Uterus (tissue), 4 donors: ENCODE measurements around the gene ITSN1. TPM values are rescaled to one million over a fixed set of nuclear protein-coding genes. Genes with fewer than 3 reads are reported as not detected.
A peak's percentile ranks its signal among the peaks of the same experiment; 100 is the strongest.

Source experiments
- DNase-seq, 2 donors: peaks; one replicate each; pipeline ENCODE4 v3.0.0-alpha.2; 2019 to 2020
- H3K27ac ChIP-seq, 2 donors: fragments of 200-600 bp; sonication (generic); 1 replicate in 1 of 2; 2 replicates in 1 of 2; pipeline ENCODE4 v1.5.1; 2016 to 2018
- H3K27me3 ChIP-seq, 2 donors: fragments of 200-600 bp; sonication (generic); one replicate each; pipeline ENCODE4 v1.5.1; 2018 to 2019; ENCODE audit warnings: control low read depth in 1 of 2
- H3K36me3 ChIP-seq, 2 donors: fragments of 200-600 bp; sonication (generic); one replicate each; pipeline ENCODE4 v1.5.1; 2019; ENCODE audit warnings: control low read depth in 1 of 2
- H3K4me1 ChIP-seq, 2 donors: fragments of 200-600 bp; sonication (generic); one replicate each; pipeline ENCODE4 v1.5.1; 2018 to 2019; ENCODE audit warnings: control low read depth in 1 of 2
- H3K4me3 ChIP-seq, 2 donors: fragments of 200-600 bp; sonication (generic); 1 replicate in 1 of 2; 2 replicates in 1 of 2; pipeline ENCODE4 v1.5.1; 2018 to 2019; ENCODE audit warnings: mild to moderate bottlenecking in 1 of 2
- H3K9me3 ChIP-seq, 2 donors: fragments of 200-600 bp; sonication (generic); one replicate each; pipeline ENCODE4 v1.5.1; 2019; ENCODE audit warnings: control low read depth in 1 of 2
- CTCF ChIP-seq, 4 experiments: fragments of 200-600 bp in 2 of 4; fragments of 450-650 bp in 2 of 4; sonication (generic) in 2 of 4; IDR thresholded peaks; one replicate each; pipeline ENCODE4 v1.5.1; 2016 to 2019; ENCODE audit warnings: antibody characterized with exemption in 4 of 4, mild to moderate bottlenecking in 2 of 4, moderate library complexity in 1 of 4
- POLR2A ChIP-seq, 2 donors: fragments of 450-650 bp; IDR thresholded peaks; one replicate each; pipeline ENCODE4 v1.6.1; 2016; ENCODE audit warnings: antibody characterized with exemption in 2 of 2, mild to moderate bottlenecking in 1 of 2, moderate library complexity in 1 of 2
- intact Hi-C: fragments of 100-400 bp; cut with DNase I; formaldehyde crosslinking; loops from one replicate; pipeline ENCODE4 v1.15.1; 2023; ENCODE audit warnings: low total_unique reads
- total RNA-seq, 4 donors: library from RNA; depleted of rRNA in 3 of 4; stranded (reverse); fragments of >200 nt in 3 of 4; gene quantifications; one replicate each; pipeline versions ENCODE4 v1.1.0 to v1.2.4, GENCODE V29; 2014 to 2023
- donor health status: DM: yes; HTN: yes; CAD: no.

Gene ITSN1
- total RNA-seq, 4 donors from 2014 or later, result 21.8 to 77.4 (median 48.1) TPM

GRCh38 chr21:33909756-33910155 is 267.5 kb downstream of the ITSN1 start:
- DNase-seq, result no peak
- TF ChIP-seq CTCF (IDR thresholded peaks at IDR 0.05) (no peak), POLR2A (IDR thresholded peaks at IDR 0.05) (no peak)
- no peaks in the 10 kb centered on the region for H3K36me3 ChIP-seq
- H3K4me3 ChIP-seq, result no peak overlapping the region
- H3K27ac ChIP-seq, result no peak overlapping the region
- no peaks in the 10 kb centered on the region for H3K27me3 ChIP-seq
- no peaks in the 10 kb centered on the region for H3K4me1 ChIP-seq
- intact Hi-C loops, result no loop called here
- H3K9me3 ChIP-seq, result no peaks in the 10 kb centered on the region

GRCh38 chr21:33914188-33914587 is 271.9 kb downstream of the ITSN1 start:
- no peak overlapping the region for H3K4me3 ChIP-seq

GRCh38 chr21:33915368-33916199 is 273.3 kb downstream of the ITSN1 start, which contains the start of gene ATP5PO:
TSS of gene ATP5PO (minus strand) at chr21:33915804. CDS start at chr21:33915763, 41 bp downstream.
- DNase-seq, result peak; percentile 97
- intact Hi-C loops, result no loop called here
- Histone ChIP-seq H3K27me3 (no peaks in the 10 kb centered on the region), H3K36me3 (no peaks in the 10 kb centered on the region), H3K4me3 (peak within 1 kb of the TSS; percentile 83 to 94), H3K27ac (peak within 1 kb of the TSS; percentile 87 to 91), H3K4me1 (no peaks in the 10 kb centered on the region), H3K9me3 (no peaks in the 10 kb centered on the region)
- TF ChIP-seq CTCF (IDR thresholded peaks at IDR 0.05) (peak in 1 of 4 experiments; percentile 35), POLR2A (IDR thresholded peaks at IDR 0.05) (peak; percentile 74 to 90)

More at GRCh38 chr21:33914188-33914587, 271.9 kb downstream of the ITSN1 start:
- TF ChIP-seq POLR2A (IDR thresholded peaks at IDR 0.05), result no peak
- TF ChIP-seq CTCF (IDR thresholded peaks at IDR 0.05), result no peak
- H3K9me3 ChIP-seq, result no peaks in the 10 kb centered on the region
- no peak overlapping the region for H3K27ac ChIP-seq
- intact Hi-C loops, result no loop called here
- H3K4me1 ChIP-seq, result no peaks in the 10 kb centered on the region
- H3K36me3 ChIP-seq, result no peaks in the 10 kb centered on the region
- H3K27me3 ChIP-seq, result no peaks in the 10 kb centered on the region
- no peak for DNase-seq

GRCh38 chr21:33916200-33916567 is 273.9 kb downstream of the ITSN1 start:
- DNase-seq, result no peak
- peak overlapping the region; percentile 83 to 94 for H3K4me3 ChIP-seq
- H3K27ac ChIP-seq, result peak overlapping the region; percentile 87 to 91
- no peaks in the 10 kb centered on the region for H3K36me3 ChIP-seq
- no peaks in the 10 kb centered on the region for H3K9me3 ChIP-seq
- intact Hi-C loops, result no loop called here
- no peak for TF ChIP-seq CTCF (IDR thresholded peaks at IDR 0.05)
- TF ChIP-seq POLR2A (IDR thresholded peaks at IDR 0.05), result no peak
- no peaks in the 10 kb centered on the region for H3K4me1 ChIP-seq
- H3K27me3 ChIP-seq, result no peaks in the 10 kb centered on the region

- Histone ChIP-seq H3K27me3 (no peaks in the 10 kb centered on the region), H3K36me3 (no peaks in the 10 kb centered on the region), H3K4me3 (no peak overlapping the region), H3K9me3 (no peaks in the 10 kb centered on the region), H3K27ac (no peak overlapping the region), H3K4me1 (no peaks in the 10 kb centered on the region)
- no peak for DNase-seq
- intact Hi-C loops, result no loop called here
- TF ChIP-seq POLR2A (IDR thresholded peaks at IDR 0.05) (no peak), CTCF (IDR thresholded peaks at IDR 0.05) (no peak)
Observed at GRCh38 chr21:33917421-33917820, 275.1 kb downstream of the ITSN1 start.
